Activated T-cell treated with anti-CD3 and anti-CD28 coated beads for 24 hours (primary cell): ENCODE results near the gene RFX7.
A peak's percentile ranks its signal among the peaks of the same experiment; 100 is the strongest.

ENCODE experiments used
- DNase-seq: peaks from one replicate; pipeline ENCODE4 v3.0.0-alpha.2; 2020; ENCODE audit warnings: low read depth

RFX7 gene

DNA sequence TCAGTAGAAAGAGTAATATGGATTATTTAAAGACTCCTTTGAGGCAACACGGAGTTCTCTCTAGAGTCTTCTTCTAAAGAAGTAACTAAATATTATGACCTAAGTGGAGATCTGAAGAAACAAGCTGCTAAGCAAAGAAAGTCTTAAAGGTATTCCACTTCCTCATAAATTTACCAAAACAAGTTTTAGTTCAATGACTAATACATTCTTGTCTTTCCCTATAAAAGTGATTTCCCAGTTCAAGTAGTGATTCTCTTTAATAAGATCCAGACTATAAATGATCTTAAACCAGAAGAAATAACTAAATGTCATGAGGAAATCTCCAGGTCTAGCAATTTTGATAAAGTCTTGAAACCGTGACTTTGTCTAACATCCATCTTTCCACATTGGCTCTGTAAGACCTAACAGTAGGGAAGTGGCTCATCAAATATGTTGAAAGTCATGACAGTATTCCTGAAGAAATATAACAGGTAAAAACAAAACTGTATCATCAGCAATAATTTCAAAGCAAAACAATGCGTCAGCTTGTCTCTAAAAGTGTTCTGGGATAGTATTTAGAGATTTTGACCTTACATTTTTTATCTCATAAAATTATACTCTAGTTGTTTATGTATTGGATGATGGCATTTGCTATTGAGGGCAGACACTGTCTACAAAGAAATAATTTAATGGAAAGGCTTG is 198.5 kb downstream of the RFX7 start:
- no peak for DNase-seq

DNA sequence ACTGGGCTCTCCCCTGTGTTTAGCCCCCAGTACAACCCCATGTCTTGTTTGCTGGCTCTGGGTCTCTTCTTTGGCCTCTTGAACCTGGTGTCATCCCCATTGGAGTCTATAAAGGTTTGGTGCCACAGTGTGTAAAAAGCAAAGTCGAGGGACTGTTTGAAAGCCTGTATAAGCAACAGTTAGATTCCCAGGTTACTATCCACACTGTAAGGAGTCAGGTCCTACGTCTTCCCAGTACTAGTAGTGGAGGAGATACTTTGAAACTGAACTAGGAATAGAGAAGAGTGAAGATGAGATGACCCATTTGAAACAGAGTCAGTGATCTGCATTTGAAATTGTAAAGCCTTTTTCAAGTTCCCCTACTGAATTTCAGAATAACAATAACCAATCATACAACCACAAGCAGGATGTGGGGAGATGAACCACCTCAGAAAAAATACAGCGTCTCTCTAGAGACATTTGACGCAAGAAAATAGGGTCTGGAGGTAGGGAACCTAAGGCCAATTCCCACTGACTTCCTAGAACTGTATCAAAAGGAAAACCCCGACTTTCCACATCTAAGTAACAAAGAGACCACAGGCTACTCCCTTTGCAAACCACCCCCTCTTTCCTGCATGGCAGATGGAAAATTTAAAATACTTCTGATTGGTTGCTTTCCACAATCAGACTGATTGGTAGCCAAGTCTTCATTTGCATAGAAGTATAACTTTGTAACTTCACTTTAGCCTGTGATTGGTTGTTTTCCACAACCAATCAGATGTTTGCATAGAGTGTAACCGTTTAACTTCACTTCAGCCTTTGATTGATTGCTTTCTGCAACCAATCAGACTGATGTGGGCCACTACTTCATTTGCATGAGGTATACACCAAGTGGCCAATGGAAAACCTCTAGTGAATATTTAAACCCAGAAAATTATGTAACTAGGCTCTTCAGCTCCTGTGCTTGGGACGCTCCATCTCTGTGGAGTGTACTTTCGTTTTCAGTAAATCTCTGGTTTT is 200.4 kb downstream of the RFX7 start:
- peak; percentile 25 for DNase-seq

DNA sequence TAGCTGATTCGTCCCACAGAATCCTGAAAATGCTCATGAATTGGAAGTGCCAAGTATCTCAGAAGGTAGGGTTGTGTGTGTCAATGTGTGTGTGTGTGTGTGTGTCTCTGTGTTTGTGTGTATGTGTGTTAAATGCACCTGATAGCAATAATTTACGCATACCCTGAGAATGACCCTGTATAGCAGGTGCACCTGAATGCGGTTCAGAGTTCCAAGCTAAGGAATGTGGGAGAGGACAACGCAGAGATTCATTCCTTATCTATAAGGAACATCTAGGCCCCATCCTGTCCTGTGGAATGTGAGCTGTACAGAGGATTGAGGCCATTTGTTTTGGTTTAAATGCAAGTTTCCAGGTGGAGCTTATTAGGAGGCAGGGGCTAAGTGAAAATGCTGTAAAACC is 201.2 kb downstream of the RFX7 start:
- DNase-seq: no peak

DNA sequence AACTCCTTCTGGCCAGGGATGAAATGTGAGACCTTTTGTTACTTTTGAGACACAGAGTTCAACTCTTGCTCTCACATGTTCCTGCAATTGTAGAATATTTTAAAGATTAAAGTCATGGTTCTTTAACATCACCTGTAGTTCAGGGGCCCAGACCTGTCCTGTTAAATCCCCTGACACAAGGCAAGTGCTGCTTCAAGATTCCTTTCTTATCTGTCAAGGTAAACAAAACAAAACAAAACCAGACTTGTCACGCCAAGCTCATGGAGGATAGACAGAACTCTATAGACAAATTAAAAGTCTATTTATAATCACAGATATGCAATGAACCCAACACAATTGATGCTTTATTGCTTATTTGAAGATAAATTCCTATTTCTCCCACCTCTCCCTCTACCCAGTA is 201.6 kb downstream of the RFX7 start:
- no peak for DNase-seq

DNA sequence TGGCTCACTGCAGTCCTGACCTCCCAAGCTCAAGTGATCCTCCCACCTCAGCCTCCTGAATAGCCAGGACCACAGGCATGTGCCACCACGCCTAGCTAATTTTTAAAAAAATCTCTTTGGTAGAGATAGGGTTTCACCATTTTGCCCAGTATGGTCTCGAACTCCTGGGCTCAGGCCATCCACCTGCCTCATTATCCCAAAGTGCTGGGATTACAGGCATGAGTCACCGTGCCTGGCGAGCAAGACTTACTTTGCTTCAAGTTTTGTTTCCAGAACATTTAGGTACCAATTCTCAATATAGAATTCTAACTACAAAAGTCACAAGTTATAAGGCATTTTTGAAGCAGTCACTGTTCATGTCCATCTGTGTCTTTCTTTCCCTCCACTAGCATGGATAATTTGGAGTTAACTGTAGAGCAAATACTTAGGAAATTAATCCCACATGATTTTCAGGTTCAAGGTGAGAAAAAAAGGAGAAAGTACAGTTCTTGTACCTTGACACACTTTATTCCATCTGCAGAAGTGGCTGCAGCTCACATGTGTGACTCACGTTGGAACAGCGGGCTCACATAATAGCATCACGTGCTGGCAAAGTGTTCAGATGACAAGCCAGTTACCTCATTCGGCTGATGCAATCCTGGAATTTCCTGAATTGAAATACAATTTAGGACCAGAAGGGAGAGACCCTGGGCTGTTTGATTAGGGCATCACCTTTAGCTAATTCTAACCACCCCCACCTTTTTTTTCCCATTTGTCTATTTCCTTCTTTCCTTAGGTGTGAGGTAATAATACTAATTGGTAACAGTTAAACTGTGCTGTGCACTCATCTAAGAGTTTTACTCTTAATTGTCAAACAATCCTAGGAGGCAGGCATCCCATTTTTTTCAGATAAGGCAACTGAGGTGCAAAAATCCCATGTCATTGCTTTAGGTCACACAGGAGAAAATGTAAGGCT is 203.3 kb downstream of the RFX7 start:
- no peak for DNase-seq

DNA sequence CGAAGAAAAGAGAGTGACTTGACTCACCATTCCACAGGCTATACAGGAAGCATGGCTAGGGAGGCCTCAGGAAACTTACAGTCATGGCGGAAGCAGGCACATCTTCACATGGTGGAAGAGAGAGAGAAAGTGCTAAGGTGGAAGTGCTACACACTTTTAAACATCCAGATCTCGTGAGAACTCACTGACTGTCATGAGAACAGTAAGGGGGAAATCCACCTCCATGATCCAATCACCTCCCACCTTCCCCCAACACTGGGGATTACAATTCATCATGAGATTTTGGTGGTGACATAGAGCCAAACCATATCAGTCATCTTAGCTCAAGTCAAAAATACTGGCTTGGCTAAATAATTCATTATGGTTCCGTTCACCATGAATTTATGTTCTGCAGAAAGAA is 205.0 kb downstream of the RFX7 start:
- no peak for DNase-seq

DNA sequence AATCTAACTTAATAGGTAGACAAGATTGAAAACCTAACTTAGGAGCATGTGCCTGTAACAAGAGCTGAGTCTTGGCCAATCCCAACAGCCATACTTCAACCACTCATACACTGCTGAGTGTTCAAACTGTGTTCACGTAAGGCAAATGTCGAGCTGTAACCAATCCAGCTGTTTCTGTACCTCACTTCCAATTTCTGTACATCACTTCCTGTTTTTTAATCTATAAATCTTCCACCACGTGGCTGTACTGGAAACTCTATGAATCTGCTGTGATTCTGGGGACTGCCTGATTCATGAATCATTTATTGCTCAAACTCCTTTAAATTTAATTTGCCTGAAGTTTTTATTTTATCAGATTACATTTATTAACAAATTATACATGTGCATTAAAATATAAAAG is 205.7 kb downstream of the RFX7 start:
- DNase-seq: no peak
